Measurements from ENCODE around the gene ANKRD6.
"Not testable (repeated sequence)": the region's sequence is repeated elsewhere in the genome, so short reads cannot be mapped to it uniquely, and the experiment has no call there.

Gene ANKRD6
- total RNA-seq: 4.0 to 14.0 (median 7.2) reads per million in 9 experiments

- peak; percentile 83 to 90 (median 85) for DNase-seq
- Mint-ChIP-seq H3K4me1 (ENCODE audit: low read depth in 2 of 2) (peaks cover 8 to 25% of the 10 kb centered on the region in 2 donors), H3K4me3 (peak within 1 kb of the TSS; percentile 77 to 80), H3K27ac (peak within 1 kb of the TSS in 1 of 2 donors; percentile 83), H3K9me3 (no peaks in the 10 kb centered on the region), H3K36me3 (ENCODE audit: insufficient read depth) (no peaks in the 10 kb centered on the region), H3K27me3 (peaks cover 7 to 16% of the 10 kb centered on the region in 2 donors)
- ATAC-seq (replicated peaks): peak; percentile 93
Observed at GRCh38 chr6:89432875-89433251, at the start of gene ANKRD6. Gene ANKRD6, plus strand, starts transcription at chr6:89433152. Its CDS starts 133,825 bp downstream, at chr6:89566977.

- Mint-ChIP-seq H3K4me3 (no peak overlapping the region), H3K27ac (no peak overlapping the region), H3K4me1 (ENCODE audit: low read depth in 2 of 2) (no peaks in the 10 kb centered on the region), H3K36me3 (ENCODE audit: insufficient read depth) (no peaks in the 10 kb centered on the region), H3K27me3 (peaks cover 8 to 10% of the 10 kb centered on the region in 2 donors), H3K9me3 (no peaks in the 10 kb centered on the region)
- no peak for DNase-seq
- ATAC-seq (replicated peaks): no peak
Observed at GRCh38 chr6:89385156-89385667, 47.7 kb upstream of the ANKRD6 start.

DNA sequence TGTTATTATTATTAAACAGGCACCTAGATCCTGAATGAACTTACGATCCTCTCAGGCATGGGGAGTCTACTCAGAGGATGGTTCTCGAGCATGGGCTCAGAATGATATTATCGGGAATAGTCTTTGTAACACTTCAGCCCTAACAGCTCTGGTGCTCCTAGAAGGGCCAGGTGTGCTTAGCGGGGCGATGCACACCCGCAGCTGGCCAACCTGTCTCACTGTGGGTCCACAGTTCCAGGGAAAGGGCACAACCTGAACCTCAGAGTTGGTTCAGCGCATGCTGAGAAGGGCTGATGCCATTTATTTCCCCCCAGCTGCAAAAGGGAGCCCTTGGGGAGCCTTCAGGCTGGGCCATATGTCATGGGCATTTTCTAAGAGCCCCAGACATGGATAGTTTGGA is 47.1 kb upstream of the ANKRD6 start:
- Mint-ChIP-seq H3K4me1 (ENCODE audit: low read depth in 2 of 2) (no peaks in the 10 kb centered on the region), H3K36me3 (ENCODE audit: insufficient read depth) (no peaks in the 10 kb centered on the region), H3K4me3 (no peak overlapping the region), H3K9me3 (no peaks in the 10 kb centered on the region), H3K27ac (no peak overlapping the region), H3K27me3 (peaks cover 9 to 13% of the 10 kb centered on the region in 2 donors)
- ATAC-seq (replicated peaks) (no peak), DNase-seq (no peak)

DNA sequence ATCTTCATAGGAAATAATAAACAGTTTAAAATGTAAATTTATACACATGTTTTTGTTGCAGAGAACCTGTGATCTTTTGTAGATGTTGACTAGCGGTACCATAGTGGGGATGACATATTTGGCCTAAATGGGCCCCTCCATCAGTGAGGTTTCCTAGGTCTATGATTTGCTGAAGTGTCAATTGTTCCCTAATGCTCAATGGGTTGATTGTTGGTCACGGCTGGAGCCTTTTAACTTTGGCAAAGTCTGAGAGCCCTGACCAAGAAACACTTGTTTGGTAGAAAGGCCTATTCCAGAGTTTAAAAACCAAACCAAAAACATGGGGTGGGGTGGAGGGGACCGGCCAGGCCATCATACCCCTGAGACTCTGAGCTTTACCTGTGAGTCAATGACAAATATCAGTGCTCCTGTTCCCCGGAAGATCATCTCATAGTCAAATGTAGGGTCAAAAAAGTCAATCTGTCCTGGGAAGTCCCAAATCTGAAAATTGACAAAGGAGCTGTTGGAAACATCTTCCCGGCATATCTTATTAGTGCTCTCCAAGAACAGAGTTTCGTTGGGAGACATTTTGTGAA is 45.9 kb upstream of the ANKRD6 start:
- Mint-ChIP-seq H3K9me3 (no peaks in the 10 kb centered on the region), H3K27ac (no peak overlapping the region), H3K4me1 (ENCODE audit: low read depth in 2 of 2) (no peaks in the 10 kb centered on the region), H3K27me3 (peaks cover 13 to 19% of the 10 kb centered on the region in 2 donors), H3K36me3 (ENCODE audit: insufficient read depth) (no peaks in the 10 kb centered on the region), H3K4me3 (no peak overlapping the region)
- ATAC-seq (replicated peaks): no peak
- DNase-seq: no peak

DNA sequence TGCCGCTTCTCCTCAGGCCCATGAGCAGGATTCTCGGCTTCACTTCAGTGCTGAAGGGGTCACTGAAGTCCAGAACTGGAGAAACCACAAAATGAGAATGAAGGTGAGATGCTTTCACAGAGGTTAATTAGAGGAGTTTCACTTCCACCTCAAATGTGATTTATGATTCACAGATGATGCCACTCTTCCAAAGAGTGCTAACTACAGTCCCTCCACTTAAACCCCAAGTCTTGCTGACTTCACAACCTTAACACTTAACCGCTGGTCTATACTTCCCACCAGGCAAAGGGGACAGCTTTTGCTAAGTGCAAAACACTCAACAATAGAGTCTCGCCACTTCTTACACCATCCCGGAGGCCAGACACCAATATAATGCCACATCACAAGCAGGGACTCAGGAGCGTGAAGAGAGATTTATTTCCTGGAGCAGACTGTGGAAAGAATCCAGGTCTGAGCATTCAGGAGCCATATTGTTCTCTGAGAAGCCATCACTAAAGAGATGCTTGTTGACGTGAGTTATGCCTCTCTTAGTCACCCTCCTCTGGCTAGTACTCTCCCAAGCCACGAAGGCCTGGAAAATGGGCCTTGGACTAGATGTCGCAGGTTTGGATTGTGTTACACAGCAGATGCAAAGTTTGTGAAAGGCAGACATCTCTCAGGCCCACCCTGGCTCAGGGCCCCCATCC is 45.3 kb upstream of the ANKRD6 start:
- no peaks in the 10 kb centered on the region for H3K9me3 Mint-ChIP-seq
- ATAC-seq (replicated peaks): no peak
- peaks cover 13 to 19% of the 10 kb centered on the region in 2 donors for H3K27me3 Mint-ChIP-seq
- H3K4me3 Mint-ChIP-seq: no peak overlapping the region
- H3K36me3 Mint-ChIP-seq (ENCODE audit: insufficient read depth): no peaks in the 10 kb centered on the region
- no peaks in the 10 kb centered on the region for H3K4me1 Mint-ChIP-seq (ENCODE audit: low read depth in 2 of 2)
- no peak overlapping the region for H3K27ac Mint-ChIP-seq
- DNase-seq: no peak

DNA sequence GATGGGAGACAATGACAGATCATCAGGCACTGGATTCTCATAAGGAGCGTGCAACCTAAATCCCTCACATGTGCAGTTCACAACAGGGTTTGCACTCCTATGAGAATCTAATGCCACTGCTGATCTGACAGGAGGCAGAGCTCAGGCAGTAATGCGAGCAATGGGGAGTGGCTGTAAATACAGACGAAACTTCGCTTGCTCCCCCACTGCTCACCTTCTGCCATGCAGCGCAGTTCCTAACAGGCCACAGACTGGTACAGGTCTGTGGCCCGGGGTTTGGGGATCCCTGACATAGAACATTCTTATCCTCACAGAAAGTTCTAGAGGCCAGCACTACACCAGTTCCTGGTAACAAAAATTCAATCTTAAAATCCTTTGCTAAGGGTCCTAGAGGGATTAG is 44.1 kb upstream of the ANKRD6 start:
- H3K4me3 Mint-ChIP-seq: no peak overlapping the region
- peaks cover 24 to 27% of the 10 kb centered on the region in 2 donors for H3K27me3 Mint-ChIP-seq
- H3K9me3 Mint-ChIP-seq: peaks cover 0 to 11% of the 10 kb centered on the region in 2 donors
- no peak for ATAC-seq (replicated peaks)
- H3K4me1 Mint-ChIP-seq (ENCODE audit: low read depth in 2 of 2): no peaks in the 10 kb centered on the region
- no peaks in the 10 kb centered on the region for H3K36me3 Mint-ChIP-seq (ENCODE audit: insufficient read depth)
- H3K27ac Mint-ChIP-seq: no peak overlapping the region
- no peak for DNase-seq

- Mint-ChIP-seq H3K4me3 (no peak overlapping the region), H3K27me3 (peaks cover 19% of the 10 kb centered on the region in 2 donors), H3K4me1 (ENCODE audit: low read depth in 2 of 2) (no peaks in the 10 kb centered on the region), H3K27ac (no peak overlapping the region), H3K9me3 (peaks cover 0 to 12% of the 10 kb centered on the region in 2 donors), H3K36me3 (ENCODE audit: insufficient read depth) (no peaks in the 10 kb centered on the region)
- DNase-seq (no peak), ATAC-seq (replicated peaks) (no peak)
Observed at GRCh38 chr6:89392823-89393222, 40.1 kb upstream of the ANKRD6 start.

- peaks cover 19% of the 10 kb centered on the region in 2 donors for H3K27me3 Mint-ChIP-seq
- DNase-seq: no peak
- no peak overlapping the region for H3K4me3 Mint-ChIP-seq
- no peaks in the 10 kb centered on the region for H3K4me1 Mint-ChIP-seq (ENCODE audit: low read depth in 2 of 2)
- peaks cover 0 to 12% of the 10 kb centered on the region in 2 donors for H3K9me3 Mint-ChIP-seq
- no peaks in the 10 kb centered on the region for H3K36me3 Mint-ChIP-seq (ENCODE audit: insufficient read depth)
- no peak overlapping the region for H3K27ac Mint-ChIP-seq
- no peak for ATAC-seq (replicated peaks)
Observed at GRCh38 chr6:89393659-89394058, 39.3 kb upstream of the ANKRD6 start.

DNA sequence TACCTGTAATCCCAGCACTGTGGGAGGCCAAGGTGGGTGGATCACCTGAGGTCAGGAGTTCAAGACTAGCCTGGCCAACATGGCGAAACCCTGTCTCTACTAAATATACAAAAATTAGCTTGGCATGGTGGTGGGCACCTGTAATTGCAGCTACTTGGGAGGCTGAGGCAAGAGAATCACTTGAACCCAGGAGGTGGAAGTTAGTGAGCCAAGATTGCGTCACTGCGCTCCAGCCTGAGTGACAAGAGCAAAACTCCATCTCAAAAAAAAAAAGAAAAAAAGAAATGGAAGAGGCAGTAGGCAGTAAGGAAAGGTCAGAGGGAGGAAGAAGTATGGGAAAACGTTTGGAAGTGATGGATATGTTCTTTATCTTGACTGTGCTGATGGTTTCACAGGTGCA is 35.1 kb upstream of the ANKRD6 start:
- Mint-ChIP-seq H3K9me3 (peaks cover 0 to 11% of the 10 kb centered on the region in 2 donors), H3K27me3 (peaks cover 6 to 11% of the 10 kb centered on the region in 2 donors)
- not testable (repeated sequence) for H3K27ac Mint-ChIP-seq; H3K4me1 Mint-ChIP-seq (ENCODE audit: low read depth in 2 of 2); H3K4me3 Mint-ChIP-seq; H3K36me3 Mint-ChIP-seq (ENCODE audit: insufficient read depth); DNase-seq; ATAC-seq (replicated peaks)

- ATAC-seq (replicated peaks) (no peak), DNase-seq (no peak)
- Mint-ChIP-seq H3K27ac (no peak overlapping the region), H3K27me3 (peaks cover 0 to under 1% of the 10 kb centered on the region in 2 donors), H3K9me3 (peaks cover 0 to under 1% of the 10 kb centered on the region in 2 donors), H3K36me3 (ENCODE audit: insufficient read depth) (no peaks in the 10 kb centered on the region), H3K4me1 (ENCODE audit: low read depth in 2 of 2) (no peaks in the 10 kb centered on the region), H3K4me3 (no peak overlapping the region)
Observed at GRCh38 chr6:89398762-89399525, 34.0 kb upstream of the ANKRD6 start.

DNA sequence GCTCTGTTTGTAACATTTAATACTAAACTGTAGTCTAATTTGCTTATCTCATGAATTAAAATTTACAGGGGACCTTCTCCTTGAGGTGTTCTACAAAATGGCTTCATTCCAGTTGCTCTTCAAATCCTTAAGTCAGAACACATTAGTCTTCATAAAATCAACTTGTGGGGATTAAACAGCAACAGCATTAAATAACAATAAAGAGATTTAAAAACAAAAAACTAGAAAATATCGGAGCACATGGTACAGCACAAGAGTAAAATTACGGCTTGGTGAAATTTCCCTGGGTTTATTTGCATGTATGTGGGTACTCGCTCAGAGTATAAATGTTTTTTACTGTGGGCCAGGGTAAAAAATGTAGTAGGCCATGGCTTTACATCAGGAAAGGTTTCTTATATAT is 32.9 kb upstream of the ANKRD6 start:
- no peak overlapping the region for H3K27ac Mint-ChIP-seq
- ATAC-seq (replicated peaks): no peak
- H3K4me1 Mint-ChIP-seq (ENCODE audit: low read depth in 2 of 2): no peaks in the 10 kb centered on the region
- no peak overlapping the region for H3K4me3 Mint-ChIP-seq
- no peaks in the 10 kb centered on the region for H3K9me3 Mint-ChIP-seq
- DNase-seq: no peak
- H3K27me3 Mint-ChIP-seq: peaks cover 0 to 1% of the 10 kb centered on the region in 2 donors
- no peaks in the 10 kb centered on the region for H3K36me3 Mint-ChIP-seq (ENCODE audit: insufficient read depth)

DNA sequence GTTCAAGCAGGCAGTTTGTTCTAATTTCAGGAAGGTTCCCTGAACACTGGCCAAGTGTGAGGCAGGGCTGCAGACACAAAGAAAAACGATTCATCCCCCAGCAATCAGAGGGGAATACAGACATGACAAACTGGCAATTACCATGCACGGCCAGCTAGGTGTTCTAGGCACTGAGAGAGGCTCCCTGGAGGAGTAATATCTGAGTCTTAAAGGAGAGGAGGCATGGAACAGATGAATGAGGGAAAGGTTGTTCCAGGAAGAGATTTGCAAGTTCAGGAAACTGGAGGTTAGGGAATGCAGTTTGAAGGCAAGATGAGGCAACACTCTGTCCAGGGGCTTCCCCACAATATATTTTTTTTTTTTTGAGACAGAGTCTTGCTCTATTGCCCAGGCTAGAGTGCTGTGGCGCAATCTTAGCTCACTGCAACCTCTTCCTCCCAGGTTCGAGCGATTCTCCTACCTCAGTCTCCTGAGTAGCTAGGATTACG is 32.0 kb upstream of the ANKRD6 start:
- H3K9me3 Mint-ChIP-seq: no peaks in the 10 kb centered on the region
- ATAC-seq (replicated peaks) (no peak), DNase-seq (no peak)
- no peak overlapping the region for H3K27ac Mint-ChIP-seq
- no peak overlapping the region for H3K4me3 Mint-ChIP-seq
- H3K27me3 Mint-ChIP-seq: peaks cover 5 to 9% of the 10 kb centered on the region in 2 donors
- H3K4me1 Mint-ChIP-seq (ENCODE audit: low read depth in 2 of 2): peaks cover 0 to under 1% of the 10 kb centered on the region in 2 donors
- no peaks in the 10 kb centered on the region for H3K36me3 Mint-ChIP-seq (ENCODE audit: insufficient read depth)

DNA sequence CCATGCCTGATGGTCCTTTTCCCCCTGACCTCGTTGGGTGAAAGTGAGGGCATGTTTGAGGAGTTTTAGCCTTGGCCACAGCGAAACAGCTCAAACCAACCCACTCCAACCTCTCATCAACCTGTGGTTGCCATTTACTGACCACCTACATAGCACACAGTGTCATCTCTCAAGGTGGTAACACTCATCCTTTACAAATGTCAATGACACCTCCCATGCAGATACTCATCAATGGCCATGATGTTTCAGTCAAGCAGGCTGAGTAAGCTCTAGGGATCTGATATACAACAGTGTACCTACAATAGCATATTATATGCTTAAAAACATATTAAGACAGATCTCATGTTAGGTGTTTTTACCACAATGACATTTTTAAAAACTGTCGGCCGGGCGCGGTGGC is 30.2 kb upstream of the ANKRD6 start:
- H3K4me1 Mint-ChIP-seq (ENCODE audit: low read depth in 2 of 2): peaks cover 3% of the 10 kb centered on the region in 2 donors
- H3K27me3 Mint-ChIP-seq: peaks cover 5 to 9% of the 10 kb centered on the region in 2 donors
- DNase-seq (no peak), ATAC-seq (replicated peaks) (no peak)
- H3K27ac Mint-ChIP-seq: no peak overlapping the region
- H3K36me3 Mint-ChIP-seq (ENCODE audit: insufficient read depth): peaks cover 4% of the 10 kb centered on the region
- H3K9me3 Mint-ChIP-seq: no peaks in the 10 kb centered on the region
- H3K4me3 Mint-ChIP-seq: no peak overlapping the region
